GM18502 (cell line): ENCODE measurements around the gene ZNRF3.
"Not testable (repeated sequence)": the region's sequence is repeated elsewhere in the genome, so short reads cannot be mapped to it uniquely, and the experiment has no call there.

Experiments used
- ATAC-seq: cut with Tn5 transposase; IDR thresholded peaks from one replicate; pipeline ENCODE4 v1.9.1; 2021; ENCODE audit warnings: mild to moderate bottlenecking; ENCODE audit not compliant: unreplicated experiment, poor library complexity

ZNRF3 gene

GRCh38 chr22:28883917-28884746 lies 760 bp downstream of the ZNRF3 start:
- no peak for ATAC-seq

GRCh38 chr22:28884747-28885350 lies 1.5 kb downstream of the ZNRF3 start:
- ATAC-seq: no peak

- ATAC-seq: no peak
These were observed 2.6 kb downstream of the ZNRF3 start for GRCh38 chr22:28885939-28886338.

DNA sequence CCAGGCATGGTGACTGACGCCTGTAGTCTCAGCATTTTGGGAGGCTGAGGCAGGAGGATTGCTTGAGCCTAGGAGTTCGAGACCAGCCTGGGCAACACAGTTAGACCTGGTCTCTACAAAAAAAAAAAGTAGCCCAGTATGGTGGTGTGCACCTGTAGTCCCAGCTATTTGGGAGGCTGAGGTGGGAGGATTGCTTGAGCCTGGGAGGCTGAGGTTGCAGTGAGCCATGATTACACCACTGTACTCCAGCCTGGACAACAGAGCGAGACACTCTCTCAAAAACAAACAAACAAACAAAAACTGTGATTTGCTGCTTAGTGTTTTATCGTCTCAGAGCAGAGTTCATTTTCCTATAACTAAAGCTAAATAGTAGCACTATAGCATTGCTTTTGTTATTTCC lies 3.3 kb downstream of the ZNRF3 start:
- ATAC-seq: not testable (repeated sequence)

DNA sequence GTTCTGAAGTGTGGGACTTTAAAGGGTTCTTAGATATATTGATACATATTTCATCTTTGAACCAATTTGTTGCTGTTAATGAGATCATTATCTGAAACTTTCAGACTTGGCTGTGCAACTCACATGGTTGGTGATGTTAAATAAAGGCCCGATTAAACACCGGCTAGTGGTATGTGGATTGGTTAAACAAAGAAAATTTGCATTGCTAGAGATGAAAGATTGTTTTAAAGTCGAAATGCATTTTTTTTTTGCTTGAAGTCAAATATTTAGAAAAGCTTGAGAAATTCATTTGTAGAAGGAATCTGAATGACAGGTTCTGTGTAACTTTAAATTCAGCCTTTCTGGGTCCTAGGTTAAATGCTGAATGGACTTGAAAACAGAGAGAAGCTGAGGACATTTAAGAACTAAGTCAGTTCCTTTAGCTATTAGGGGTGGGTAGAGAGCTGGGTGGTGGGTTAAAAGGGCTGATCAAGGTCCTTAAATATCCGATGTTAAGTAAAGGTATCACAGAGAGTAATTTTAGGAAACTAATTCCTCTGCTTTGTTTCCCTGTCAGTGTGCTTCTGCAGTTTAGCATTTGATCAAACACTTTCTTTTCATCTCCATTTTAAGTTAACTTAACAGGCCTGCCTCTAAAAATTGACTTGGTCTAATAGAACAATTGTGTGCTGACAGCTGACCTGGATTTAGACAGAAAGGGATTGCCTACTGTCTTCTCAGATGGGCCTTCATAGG lies 4.5 kb downstream of the ZNRF3 start:
- no peak for ATAC-seq

DNA sequence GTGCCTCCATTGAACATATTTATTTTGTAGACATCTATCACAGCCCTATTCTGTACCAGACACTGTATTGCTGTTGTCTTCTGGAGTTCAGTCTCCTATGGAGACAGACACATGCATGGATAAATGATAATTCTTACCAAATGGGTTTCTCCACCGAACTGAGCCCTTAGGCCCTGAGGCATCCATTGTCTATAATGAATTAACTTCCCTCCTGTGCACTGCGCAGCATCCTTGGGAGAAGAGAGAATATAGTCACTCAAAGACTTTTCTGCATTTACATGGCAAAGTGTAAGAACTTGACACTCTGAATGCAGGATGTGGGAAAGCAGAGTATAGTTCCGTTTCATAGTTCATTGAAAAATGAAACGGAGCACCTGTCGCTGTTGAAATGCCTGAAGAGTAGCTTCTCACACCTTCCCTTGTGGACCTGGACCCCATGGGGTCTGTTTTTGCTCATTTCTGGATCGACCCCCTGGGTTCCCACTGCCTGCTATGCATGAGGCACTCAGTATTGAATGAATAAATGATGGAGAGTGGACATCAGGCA lies 6.2 kb downstream of the ZNRF3 start:
- ATAC-seq: no peak

GRCh38 chr22:28891156-28891733 lies 7.9 kb downstream of the ZNRF3 start:
- ATAC-seq: no peak

- ATAC-seq: no peak
These were observed 8.9 kb downstream of the ZNRF3 start for GRCh38 chr22:28892175-28892731.

DNA sequence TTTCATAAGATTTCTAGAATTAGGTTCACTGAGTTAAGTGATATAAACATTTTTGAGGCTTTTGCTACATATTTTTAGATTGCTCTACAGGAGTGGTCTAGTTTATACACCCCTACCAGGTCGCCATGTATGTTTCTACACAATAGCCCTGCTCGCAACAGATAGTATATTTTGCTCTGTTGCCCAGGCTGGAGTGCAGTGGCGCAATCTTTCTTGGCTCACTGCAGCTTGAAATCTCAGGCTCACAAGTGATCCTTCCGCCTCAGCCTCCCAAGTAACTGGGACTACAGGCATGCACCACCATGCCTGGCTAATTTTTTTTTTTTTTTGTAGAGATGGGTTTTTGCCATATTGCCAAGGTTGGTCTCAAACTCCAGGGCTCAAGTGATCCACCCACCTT lies 10.4 kb downstream of the ZNRF3 start:
- ATAC-seq: no peak

DNA sequence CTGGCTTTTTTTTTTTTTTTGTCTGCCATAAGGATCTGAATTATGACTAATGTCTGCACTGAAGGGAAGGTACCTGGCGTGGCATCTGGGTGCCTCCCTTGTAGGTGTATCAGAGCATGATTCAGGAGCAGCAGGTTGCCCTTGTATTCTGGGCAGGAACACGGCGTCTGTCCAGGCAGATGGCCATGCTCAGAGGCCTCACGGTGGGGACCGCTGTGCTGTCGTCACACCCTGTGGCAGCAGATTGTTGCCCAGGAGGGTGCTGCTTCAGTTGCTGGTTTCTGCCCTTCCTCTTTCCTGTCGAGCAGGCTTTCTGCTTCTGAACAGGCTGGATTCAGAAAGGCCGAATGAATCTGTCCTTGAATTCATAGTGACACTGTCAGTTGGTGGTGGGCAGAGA lies 11.0 kb downstream of the ZNRF3 start:
- no peak for ATAC-seq

GRCh38 chr22:28894807-28895206 lies 11.4 kb downstream of the ZNRF3 start:
- no peak for ATAC-seq

GRCh38 chr22:28896611-28897010 lies 13.2 kb downstream of the ZNRF3 start:
- ATAC-seq: no peak

DNA sequence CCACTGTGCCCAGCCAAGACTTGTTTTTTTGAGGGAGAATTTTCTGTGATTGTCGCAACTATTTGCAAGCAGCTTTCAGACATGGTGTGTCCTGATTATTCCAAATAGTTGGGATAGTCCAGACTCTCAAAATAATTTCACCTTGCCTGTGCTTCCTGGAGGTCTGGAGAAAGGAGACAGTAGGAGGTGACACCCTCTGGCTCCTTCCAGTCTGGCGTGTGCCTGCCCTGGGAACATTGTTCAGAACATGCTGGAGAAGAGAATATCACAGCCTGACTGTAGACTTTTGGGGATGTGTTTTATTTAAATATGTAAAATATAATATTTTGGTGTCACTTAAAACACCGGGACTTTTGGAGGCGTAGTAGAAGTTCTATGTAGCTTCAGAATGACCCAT lies 14.9 kb downstream of the ZNRF3 start:
- ATAC-seq: no peak

DNA sequence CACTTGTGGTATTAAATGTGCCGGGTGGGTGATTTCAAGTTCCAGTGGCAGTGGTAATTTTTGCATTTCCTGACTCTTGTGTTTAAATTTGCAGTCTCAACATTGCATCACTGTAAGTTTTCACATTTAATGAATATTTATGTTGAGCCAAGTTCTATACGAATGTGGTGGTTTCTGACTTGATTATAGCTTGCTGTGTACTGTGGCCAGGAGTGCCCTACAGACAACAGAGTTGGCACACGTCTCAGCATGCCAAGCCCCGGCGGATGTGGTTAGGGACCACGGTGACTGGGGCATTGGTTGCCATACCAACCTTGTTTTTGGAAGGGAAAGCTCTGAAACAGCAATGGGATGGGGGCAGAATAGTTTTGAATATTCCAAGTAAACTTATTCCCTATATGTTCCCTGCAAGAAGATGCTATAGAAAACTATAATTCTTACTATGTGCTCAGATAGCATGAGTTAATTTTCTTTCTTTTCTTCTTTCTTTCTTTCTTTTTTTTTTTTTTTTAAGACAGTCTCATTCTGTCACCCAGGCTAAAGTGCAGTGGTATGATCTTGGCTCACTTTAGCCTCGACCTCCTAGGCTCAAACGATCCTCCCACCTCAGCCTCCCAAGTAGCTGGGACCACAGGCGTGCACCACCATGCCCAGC lies 16.0 kb downstream of the ZNRF3 start:
- no peak for ATAC-seq

DNA sequence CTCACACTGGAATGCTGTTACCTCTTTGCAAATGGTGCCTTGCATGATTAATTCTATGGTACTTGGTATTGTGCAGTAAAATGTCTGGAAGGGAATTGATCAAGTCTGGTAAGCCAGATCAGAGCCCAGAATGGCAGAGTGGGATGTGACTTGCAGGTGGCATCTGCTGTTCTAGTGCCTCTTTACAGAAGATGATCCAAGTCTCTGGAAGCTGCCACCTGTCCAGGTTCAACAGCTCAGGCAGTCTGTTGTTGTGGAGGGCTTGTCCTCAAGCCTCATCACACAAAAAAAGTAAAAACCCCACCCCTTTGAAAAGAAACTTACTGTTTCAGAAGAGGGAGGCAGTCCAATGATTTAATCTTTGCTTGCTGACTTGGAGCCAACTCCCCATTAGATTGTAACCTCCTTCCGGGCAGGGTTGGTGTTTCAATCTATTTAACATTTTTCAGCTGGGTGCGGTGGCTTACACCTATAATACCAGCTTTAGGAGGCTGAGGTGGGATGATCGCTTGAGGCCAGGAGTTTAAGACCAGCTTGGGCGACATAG lies 17.1 kb downstream of the ZNRF3 start:
- no peak for ATAC-seq

- no peak for ATAC-seq
These were observed 19.1 kb downstream of the ZNRF3 start for GRCh38 chr22:28902490-28902889.

DNA sequence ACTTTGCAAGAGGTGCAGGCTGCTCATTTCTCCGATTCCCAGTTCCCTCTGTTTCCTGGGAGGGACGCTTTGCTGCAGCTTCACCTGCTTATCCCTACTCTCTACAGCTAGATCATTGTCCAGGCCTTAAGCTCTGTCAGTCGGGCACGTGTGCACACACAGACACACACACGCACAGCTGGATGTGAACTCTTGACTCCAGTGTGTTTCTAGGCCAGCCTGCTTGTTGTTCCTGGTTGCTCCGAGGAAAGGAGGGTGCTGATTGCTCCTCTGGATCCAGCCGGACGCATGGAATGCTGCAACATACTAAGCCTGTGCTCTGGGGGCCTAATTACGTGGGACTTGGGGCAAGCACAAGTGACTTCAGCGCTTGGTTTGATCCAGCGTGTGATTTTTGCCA lies 19.7 kb downstream of the ZNRF3 start:
- no peak for ATAC-seq

- ATAC-seq: no peak
These were observed 20.4 kb downstream of the ZNRF3 start for GRCh38 chr22:28903729-28904128.

DNA sequence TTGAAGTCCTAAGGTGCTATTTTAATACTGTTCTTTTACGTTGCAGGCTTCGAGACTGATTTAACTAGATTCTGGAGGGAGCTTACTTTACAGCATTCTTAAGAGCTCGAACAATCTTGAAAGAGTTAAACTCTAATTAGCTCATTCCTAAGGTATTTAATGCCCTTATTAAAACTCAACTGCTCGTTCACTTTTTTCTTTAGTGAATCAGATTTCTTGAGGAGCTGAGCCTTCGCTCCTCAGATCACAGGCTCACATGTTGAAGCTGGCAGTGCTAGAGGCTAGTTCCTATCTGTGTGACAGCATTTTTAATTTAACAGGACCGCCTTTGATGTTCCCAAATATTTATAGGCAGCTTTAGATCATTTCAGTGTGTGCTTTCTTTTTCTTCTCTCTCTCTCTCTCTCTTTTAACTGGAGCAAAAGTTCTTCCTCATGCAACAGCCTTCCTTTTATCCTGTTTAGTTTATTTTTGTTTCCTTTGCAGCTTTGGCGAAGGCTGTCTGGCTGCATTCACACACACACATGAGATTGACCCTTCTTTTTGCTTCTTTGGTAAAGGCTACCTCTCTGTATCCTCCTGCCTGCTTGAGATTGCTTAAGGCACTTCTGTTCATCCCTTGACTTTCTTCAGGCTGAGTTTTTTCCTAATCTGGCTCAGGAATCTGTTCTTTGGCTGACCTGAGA lies 21.0 kb downstream of the ZNRF3 start:
- no peak for ATAC-seq
